Keratinocyte (primary cell): ENCODE results near the gene HES2.

ENCODE experiments used
- EZH2 ChIP-seq: IDR thresholded peaks from one replicate; pipeline ENCODE4 v1.6.1; 2012; ENCODE audit warnings: inconsistent platforms, mild to moderate bottlenecking, low read length, moderate library complexity
- TF ChIP-seq, protein P1 (sequence below), 3 experiments: IDR thresholded peaks in 1 of 3; conservative IDR thresholded peaks in 1 of 3; optimal IDR thresholded peaks in 1 of 3; 2 replicates in 2 of 3; 3 replicates in 1 of 3; pipeline versions ENCODE3 to v1.5.1; 2011; ENCODE audit warnings: low read length in 3 of 3, mild to moderate bottlenecking in 3 of 3, moderate library complexity in 2 of 3, control low read depth in 1 of 3, inconsistent platforms in 1 of 3; ENCODE audit not compliant: insufficient read depth in 2 of 3; ENCODE audit errors: extremely low read depth in 1 of 3

DNA sequence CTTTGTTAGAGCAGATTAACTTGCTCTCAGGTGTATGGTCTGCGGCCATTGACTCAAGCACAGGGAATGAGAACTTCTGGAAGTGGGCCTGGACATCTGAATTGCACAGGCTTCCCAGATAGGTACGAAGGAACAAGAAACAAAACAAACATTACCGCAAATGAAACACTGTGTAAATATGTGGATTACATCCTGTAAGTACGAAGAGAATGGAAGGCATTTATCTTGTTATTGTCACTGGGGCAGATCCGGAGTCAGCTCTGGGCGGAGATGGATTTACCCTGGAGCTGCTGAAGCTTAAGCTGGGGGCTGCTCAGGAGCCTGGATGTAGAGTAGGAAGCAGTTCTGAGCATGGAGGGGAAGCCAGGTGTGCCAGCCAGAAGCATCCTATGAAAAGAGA lies 6.8 kb downstream of the HES2 start:
- TF ChIP-seq, protein P1, sequence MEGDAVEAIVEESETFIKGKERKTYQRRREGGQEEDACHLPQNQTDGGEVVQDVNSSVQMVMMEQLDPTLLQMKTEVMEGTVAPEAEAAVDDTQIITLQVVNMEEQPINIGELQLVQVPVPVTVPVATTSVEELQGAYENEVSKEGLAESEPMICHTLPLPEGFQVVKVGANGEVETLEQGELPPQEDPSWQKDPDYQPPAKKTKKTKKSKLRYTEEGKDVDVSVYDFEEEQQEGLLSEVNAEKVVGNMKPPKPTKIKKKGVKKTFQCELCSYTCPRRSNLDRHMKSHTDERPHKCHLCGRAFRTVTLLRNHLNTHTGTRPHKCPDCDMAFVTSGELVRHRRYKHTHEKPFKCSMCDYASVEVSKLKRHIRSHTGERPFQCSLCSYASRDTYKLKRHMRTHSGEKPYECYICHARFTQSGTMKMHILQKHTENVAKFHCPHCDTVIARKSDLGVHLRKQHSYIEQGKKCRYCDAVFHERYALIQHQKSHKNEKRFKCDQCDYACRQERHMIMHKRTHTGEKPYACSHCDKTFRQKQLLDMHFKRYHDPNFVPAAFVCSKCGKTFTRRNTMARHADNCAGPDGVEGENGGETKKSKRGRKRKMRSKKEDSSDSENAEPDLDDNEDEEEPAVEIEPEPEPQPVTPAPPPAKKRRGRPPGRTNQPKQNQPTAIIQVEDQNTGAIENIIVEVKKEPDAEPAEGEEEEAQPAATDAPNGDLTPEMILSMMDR (optimal IDR thresholded peaks at IDR 0.05 in 1 of 3, IDR thresholded peaks at IDR 0.05 in 1 of 3, conservative IDR thresholded peaks at IDR 0.05 in 1 of 3; ENCODE audit: extremely low read depth in 1 of 3, insufficient read depth in 2 of 3, low read length in 3 of 3) = no peak
- TF ChIP-seq EZH2 = no peak
